Subcutaneous adipose tissue (tissue), 4 donors: Measurements from ENCODE around the gene TMEM182. TPM values are rescaled to one million over a fixed set of nuclear protein-coding genes. Genes with fewer than 3 reads are reported as not detected.

Source experiments
- total RNA-seq, 4 donors: library from RNA; depleted of rRNA; stranded (reverse); fragments of >200 nt; gene quantifications; one replicate each; pipeline ENCODE4 v1.1.0, GENCODE V29; 2016
- TF ChIP-seq, protein P1 (sequence below): fragments of 450-650 bp; IDR thresholded peaks from one replicate; pipeline ENCODE4 v1.5.1; 2016; ENCODE audit warnings: low read depth, mild to moderate bottlenecking, control low read depth, antibody characterized with exemption, moderate library complexity

Gene TMEM182
- total RNA-seq, 4 donors from 2014 or later: 1.7 to 2.2 (median 1.8) TPM

DNA sequence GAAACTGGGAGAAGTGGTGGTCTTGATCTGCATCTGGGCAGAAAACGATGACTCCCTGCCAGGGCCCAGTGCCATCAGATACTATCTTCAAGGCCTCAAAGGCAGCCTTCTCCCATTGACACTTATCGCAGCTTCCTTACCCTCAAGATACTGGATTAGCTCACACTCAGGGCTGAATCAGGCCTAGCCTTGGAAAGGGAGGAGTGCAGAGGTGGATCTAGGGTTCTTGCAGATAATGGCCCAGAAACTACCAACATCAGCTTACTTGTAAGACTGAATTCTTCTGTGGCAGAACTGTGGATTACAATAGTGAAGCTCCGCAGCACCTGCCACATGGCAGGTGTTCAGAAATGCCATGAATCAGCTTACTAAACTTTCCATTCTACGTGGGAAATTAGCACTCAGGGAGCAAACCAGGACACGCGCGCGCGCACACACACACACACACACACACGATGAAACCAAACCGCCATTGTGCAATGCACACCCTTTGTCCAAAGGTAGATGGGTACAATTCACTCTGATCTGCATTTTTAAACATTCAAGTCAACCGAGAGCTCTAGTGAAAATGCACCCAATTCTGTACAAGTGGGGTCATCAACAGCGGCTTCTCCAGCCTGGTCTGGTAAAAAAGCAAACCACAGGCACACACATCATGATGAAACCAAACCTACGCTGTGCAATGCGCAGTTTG is 26.3 kb upstream of the TMEM182 start:
- TF ChIP-seq, protein P1, sequence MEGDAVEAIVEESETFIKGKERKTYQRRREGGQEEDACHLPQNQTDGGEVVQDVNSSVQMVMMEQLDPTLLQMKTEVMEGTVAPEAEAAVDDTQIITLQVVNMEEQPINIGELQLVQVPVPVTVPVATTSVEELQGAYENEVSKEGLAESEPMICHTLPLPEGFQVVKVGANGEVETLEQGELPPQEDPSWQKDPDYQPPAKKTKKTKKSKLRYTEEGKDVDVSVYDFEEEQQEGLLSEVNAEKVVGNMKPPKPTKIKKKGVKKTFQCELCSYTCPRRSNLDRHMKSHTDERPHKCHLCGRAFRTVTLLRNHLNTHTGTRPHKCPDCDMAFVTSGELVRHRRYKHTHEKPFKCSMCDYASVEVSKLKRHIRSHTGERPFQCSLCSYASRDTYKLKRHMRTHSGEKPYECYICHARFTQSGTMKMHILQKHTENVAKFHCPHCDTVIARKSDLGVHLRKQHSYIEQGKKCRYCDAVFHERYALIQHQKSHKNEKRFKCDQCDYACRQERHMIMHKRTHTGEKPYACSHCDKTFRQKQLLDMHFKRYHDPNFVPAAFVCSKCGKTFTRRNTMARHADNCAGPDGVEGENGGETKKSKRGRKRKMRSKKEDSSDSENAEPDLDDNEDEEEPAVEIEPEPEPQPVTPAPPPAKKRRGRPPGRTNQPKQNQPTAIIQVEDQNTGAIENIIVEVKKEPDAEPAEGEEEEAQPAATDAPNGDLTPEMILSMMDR: no peak

DNA sequence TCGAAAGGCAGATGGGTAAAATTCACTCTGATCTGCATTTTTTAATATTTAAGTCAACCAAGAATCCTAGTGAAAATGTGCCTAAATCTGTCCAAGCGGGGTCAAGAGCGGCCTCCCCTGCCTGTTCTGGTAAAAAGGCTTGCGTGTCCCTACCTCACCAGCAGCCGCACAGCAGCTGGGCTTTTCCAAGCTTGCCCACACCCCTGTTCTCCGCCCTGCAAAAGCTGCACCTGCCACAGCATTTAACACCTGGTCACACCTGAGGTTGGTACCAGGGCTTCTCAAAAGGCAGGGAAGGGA is 25.8 kb upstream of the TMEM182 start:
- TF ChIP-seq, protein P1: no peak

DNA sequence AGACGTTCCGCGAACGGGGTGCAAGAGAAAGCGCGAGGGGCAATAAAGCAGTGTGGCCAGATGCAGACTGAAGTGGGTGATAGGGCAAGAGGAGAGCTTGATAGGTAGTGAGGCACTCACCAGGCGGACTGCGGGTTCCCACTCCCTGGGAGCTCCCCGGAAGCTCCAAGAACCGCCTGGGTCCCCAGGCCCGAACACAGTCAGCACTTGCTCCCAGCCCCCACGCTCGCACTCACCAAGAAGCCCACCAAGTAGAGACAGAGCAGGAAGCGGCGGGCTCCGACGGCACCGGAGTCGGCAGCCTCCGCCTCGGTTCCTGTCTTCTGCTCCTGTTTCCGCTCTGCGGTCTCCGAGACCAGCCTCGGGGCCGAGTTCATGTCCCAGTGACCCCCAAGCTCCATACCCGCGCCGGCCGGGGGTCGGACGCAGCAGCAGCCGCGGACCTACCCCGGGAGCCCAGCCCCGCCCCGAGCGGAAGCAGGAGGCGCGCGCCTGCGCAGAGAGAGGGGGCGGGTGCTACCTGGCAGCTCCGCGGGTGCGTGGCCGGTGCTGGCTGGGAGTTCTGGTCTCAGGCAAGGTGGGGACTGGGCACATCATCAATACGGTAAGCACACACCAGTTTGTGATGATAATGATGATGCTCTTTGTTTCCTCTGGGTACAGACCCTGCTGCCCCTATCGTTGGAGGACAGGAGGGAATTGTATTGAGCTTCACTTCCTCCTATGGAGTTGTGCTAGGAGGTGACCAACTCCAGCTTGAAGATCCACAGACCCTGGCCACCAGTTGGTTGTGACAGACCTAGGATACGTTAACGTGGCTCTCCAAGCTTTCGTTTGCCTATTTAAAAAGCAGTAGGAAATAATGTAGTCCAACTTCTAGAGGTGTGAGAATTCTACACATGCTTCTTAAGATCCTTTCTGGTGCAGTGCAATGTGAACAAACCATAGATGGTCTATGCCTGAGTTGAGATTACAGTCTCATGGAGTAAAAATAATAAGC is 25.1 kb upstream of the TMEM182 start:
- TF ChIP-seq, protein P1: no peak

DNA sequence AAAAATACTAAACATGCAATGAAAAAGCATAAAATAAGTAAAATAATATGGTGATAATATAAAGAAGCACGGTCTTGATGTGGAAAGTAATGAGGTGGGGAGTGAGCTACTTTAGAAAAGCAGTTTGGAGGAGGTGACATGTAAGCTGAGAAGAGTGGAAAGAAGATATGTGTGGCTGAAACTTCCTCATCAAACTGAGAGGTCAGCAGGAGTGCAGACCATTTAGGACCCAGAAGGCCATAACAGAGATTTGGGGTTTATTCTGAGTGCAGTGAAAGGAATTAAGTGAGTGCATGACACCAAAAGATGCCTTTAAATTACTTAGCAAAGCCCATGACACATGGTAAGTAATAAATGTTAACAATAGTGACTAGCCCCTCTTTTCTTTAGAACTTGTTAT is 24.4 kb upstream of the TMEM182 start:
- TF ChIP-seq, protein P1: no peak

DNA sequence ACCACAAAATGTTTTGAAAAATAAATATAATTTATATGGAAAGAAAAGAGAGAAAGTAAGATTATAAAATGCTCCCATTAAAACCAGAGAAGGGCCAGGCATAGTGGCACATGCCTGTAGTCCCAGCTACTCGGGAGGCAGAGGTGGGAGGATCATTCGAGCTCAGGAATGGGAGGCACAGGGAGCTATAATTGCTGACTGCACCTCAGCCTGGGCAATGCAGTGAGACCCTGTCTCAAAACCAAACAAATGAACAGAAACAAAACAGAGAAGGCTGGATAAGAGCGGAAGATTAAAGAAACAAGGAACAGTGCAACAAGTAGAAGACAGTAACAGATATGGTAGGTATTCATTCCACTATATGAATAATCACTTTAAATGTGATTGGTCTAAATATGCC is 18.6 kb upstream of the TMEM182 start:
- TF ChIP-seq, protein P1: no peak

DNA sequence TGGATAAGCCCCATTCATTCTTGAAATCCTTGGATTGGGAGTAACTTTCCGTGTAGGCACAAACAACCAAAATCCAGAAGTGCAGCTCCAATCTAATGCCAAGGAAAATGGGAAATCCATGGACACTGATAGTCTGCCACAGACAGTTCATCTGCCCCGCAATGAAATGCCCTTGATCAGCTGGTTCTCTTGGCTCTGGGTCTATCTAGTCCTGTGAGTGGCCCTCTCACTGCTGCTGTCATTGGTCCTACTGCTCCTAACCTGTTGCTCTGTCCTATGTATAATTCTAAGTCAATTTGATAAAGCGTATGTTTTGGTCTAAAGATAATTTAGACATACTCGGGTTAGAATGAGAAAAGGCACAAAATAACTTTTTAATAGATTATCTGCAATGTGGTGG is 13.7 kb upstream of the TMEM182 start:
- TF ChIP-seq, protein P1: no peak

DNA sequence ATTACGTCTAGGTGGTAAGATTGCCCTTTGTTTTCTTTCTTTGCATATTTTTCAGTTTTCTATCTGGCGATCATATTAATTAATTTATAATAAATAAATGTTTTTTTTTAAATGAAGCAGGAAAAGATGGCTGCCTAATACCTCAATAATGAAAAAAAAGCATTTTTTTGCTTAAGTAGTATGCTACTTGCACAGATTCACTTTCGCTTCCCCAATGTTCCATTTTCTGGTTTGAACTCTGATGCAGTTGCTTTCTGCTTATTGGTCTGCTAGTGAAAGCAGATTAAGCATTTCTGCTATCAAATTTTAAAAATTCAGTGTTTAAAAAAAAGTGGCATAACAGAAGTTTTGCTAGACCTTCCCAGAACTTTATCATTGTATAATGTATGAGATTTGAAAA is 11.9 kb upstream of the TMEM182 start:
- TF ChIP-seq, protein P1: no peak
